Karpas-422 (cell line): ENCODE results near the gene PLXNA4. TPM values are rescaled to one million over a fixed set of nuclear protein-coding genes. Genes with fewer than 3 reads are reported as not detected.

Experiments
- DNase-seq: peaks from one replicate; pipeline ENCODE4 v3.0.0-alpha.2; 2015
- H2AFZ ChIP-seq: fragments of 200-600 bp; sonication (generic); 2 replicates; pipeline ENCODE4 v1.6.1; 2014; ENCODE audit warnings: antibody characterized with exemption, low read length, mixed read lengths
- H3K27ac ChIP-seq: fragments of 200-600 bp; sonication (generic); 2 replicates; pipeline ENCODE4 v1.5.1; 2014; ENCODE audit warnings: mild to moderate bottlenecking, low read length, moderate library complexity
- H3K27me3 ChIP-seq: fragments of 200-600 bp; sonication (generic); 2 replicates; pipeline ENCODE4 v1.6.1; 2014; ENCODE audit warnings: low read length, mixed read lengths
- H3K36me3 ChIP-seq: fragments of 200-600 bp; sonication (generic); 2 replicates; pipeline ENCODE4 v1.6.1; 2014; ENCODE audit warnings: low read length, mixed read lengths; ENCODE audit not compliant: insufficient read depth
- H3K4me1 ChIP-seq: fragments of 200-600 bp; sonication (generic); 2 replicates; pipeline ENCODE4 v1.6.1; 2014; ENCODE audit warnings: mild to moderate bottlenecking, low read length, mixed read lengths
- H3K4me2 ChIP-seq: fragments of 200-600 bp; sonication (generic); 2 replicates; pipeline ENCODE4 v1.6.1; 2014; ENCODE audit warnings: low read length, low read depth, mild to moderate bottlenecking; ENCODE audit not compliant: poor library complexity, severe bottlenecking
- H3K4me3 ChIP-seq: fragments of 200-600 bp; sonication (generic); 2 replicates; pipeline ENCODE4 v1.5.1; 2014; ENCODE audit warnings: mild to moderate bottlenecking, antibody characterized with exemption, low read length, mixed read lengths
- H3K79me2 ChIP-seq: fragments of 200-600 bp; sonication (generic); 2 replicates; pipeline ENCODE4 v1.6.1; 2014; ENCODE audit warnings: mild to moderate bottlenecking, low read length, mixed read lengths
- H3K9ac ChIP-seq: fragments of 200-600 bp; sonication (generic); 2 replicates; pipeline ENCODE4 v1.6.0; 2014; ENCODE audit warnings: low read length
- H3K9me2 ChIP-seq: fragments of 200-600 bp; sonication (generic), shearing (Covaris generic); replicated peaks from 2 replicates; pipeline ENCODE4 v1.6.0; 2014; ENCODE audit warnings: mild to moderate bottlenecking, low read length, moderate library complexity; ENCODE audit not compliant: insufficient read depth
- H3K9me3 ChIP-seq: fragments of 300-700, 200-600 bp; sonication (generic); 2 replicates; pipeline ENCODE4 v1.6.1; 2014; ENCODE audit warnings: low read length, mixed read lengths
- H4K20me1 ChIP-seq: fragments of 200-600 bp; sonication (generic); 2 replicates; pipeline ENCODE4 v1.6.1; 2014; ENCODE audit warnings: mild to moderate bottlenecking, antibody characterized with exemption, low read length, low read depth; ENCODE audit not compliant: insufficient read depth
- total RNA-seq: library from RNA; depleted of rRNA; stranded (reverse); fragments of >200 nt; shearing (Covaris generic); gene quantifications from 2 replicates; pipeline ENCODE4 v1.2.3, GENCODE V29; 2014; ENCODE audit warnings: low replicate concordance

Gene PLXNA4
- total RNA-seq, 1 experiment from 2014 or later = 0.48 TPM

- no peaks in the 10 kb centered on the region for H3K9me3 ChIP-seq
- no peaks in the 10 kb centered on the region for H3K36me3 ChIP-seq
- H3K4me1 ChIP-seq = no peaks in the 10 kb centered on the region
- H3K4me3 ChIP-seq = no peak overlapping the region
- no peak for DNase-seq
- no peak overlapping the region for H2AFZ ChIP-seq
- no peaks in the 10 kb centered on the region for H3K27me3 ChIP-seq
- no peak overlapping the region for H3K27ac ChIP-seq
- H3K9me2 ChIP-seq = no peaks in the 10 kb centered on the region
- H3K79me2 ChIP-seq = no peaks in the 10 kb centered on the region
- no peaks in the 10 kb centered on the region for H4K20me1 ChIP-seq
- H3K4me2 ChIP-seq = no peak overlapping the region
- no peak overlapping the region for H3K9ac ChIP-seq
Observed at GRCh38 chr7:132544999-132545398, 31.3 kb downstream of the PLXNA4 start.

- H3K36me3 ChIP-seq = no peaks in the 10 kb centered on the region
- H3K9me3 ChIP-seq = no peaks in the 10 kb centered on the region
- H2AFZ ChIP-seq = no peak overlapping the region
- no peaks in the 10 kb centered on the region for H3K79me2 ChIP-seq
- no peaks in the 10 kb centered on the region for H3K4me1 ChIP-seq
- no peaks in the 10 kb centered on the region for H4K20me1 ChIP-seq
- no peak overlapping the region for H3K4me2 ChIP-seq
- H3K9me2 ChIP-seq = no peaks in the 10 kb centered on the region
- H3K4me3 ChIP-seq = no peak overlapping the region
- no peak overlapping the region for H3K9ac ChIP-seq
- no peak overlapping the region for H3K27ac ChIP-seq
- no peak for DNase-seq
- H3K27me3 ChIP-seq = no peaks in the 10 kb centered on the region
Observed at GRCh38 chr7:132544025-132544424, 32.2 kb downstream of the PLXNA4 start.

GRCh38 chr7:132542895-132543294 is 33.4 kb downstream of the PLXNA4 start:
- H3K4me3 ChIP-seq = no peak overlapping the region
- H3K27ac ChIP-seq = no peak overlapping the region
- no peak overlapping the region for H3K4me2 ChIP-seq
- no peaks in the 10 kb centered on the region for H3K27me3 ChIP-seq
- no peaks in the 10 kb centered on the region for H3K9me2 ChIP-seq
- H4K20me1 ChIP-seq = no peaks in the 10 kb centered on the region
- no peaks in the 10 kb centered on the region for H3K79me2 ChIP-seq
- H3K36me3 ChIP-seq = no peaks in the 10 kb centered on the region
- no peak for DNase-seq
- no peak overlapping the region for H3K9ac ChIP-seq
- no peaks in the 10 kb centered on the region for H3K9me3 ChIP-seq
- H2AFZ ChIP-seq = no peak overlapping the region
- H3K4me1 ChIP-seq = no peaks in the 10 kb centered on the region

GRCh38 chr7:132541656-132542055 is 34.6 kb downstream of the PLXNA4 start:
- Histone ChIP-seq H3K79me2 (no peaks in the 10 kb centered on the region), H3K27ac (no peak overlapping the region), H3K36me3 (no peaks in the 10 kb centered on the region), H3K4me1 (no peaks in the 10 kb centered on the region), H3K9me3 (no peaks in the 10 kb centered on the region), H3K9ac (no peak overlapping the region), H2AFZ (no peak overlapping the region), H3K27me3 (no peaks in the 10 kb centered on the region), H3K4me3 (no peak overlapping the region), H3K9me2 (no peaks in the 10 kb centered on the region), H3K4me2 (no peak overlapping the region), H4K20me1 (no peaks in the 10 kb centered on the region)
- no peak for DNase-seq

- Histone ChIP-seq H3K9ac (no peak overlapping the region), H3K27ac (no peak overlapping the region), H3K79me2 (no peaks in the 10 kb centered on the region), H3K27me3 (no peaks in the 10 kb centered on the region), H3K4me1 (no peaks in the 10 kb centered on the region), H3K36me3 (no peaks in the 10 kb centered on the region), H3K9me3 (no peaks in the 10 kb centered on the region), H3K4me3 (no peak overlapping the region), H2AFZ (no peak overlapping the region), H3K4me2 (no peak overlapping the region), H4K20me1 (no peaks in the 10 kb centered on the region), H3K9me2 (no peaks in the 10 kb centered on the region)
- no peak for DNase-seq
Observed at GRCh38 chr7:132537456-132538145, 38.7 kb downstream of the PLXNA4 start.

- no peaks in the 10 kb centered on the region for H4K20me1 ChIP-seq
- no peak for DNase-seq
- H3K4me3 ChIP-seq = no peak overlapping the region
- H3K27me3 ChIP-seq = no peaks in the 10 kb centered on the region
- H3K79me2 ChIP-seq = no peaks in the 10 kb centered on the region
- no peak overlapping the region for H3K27ac ChIP-seq
- H3K9me3 ChIP-seq = no peaks in the 10 kb centered on the region
- H3K4me1 ChIP-seq = no peaks in the 10 kb centered on the region
- no peaks in the 10 kb centered on the region for H3K9me2 ChIP-seq
- H3K4me2 ChIP-seq = no peak overlapping the region
- no peak overlapping the region for H3K9ac ChIP-seq
- no peak overlapping the region for H2AFZ ChIP-seq
- no peaks in the 10 kb centered on the region for H3K36me3 ChIP-seq
Observed at GRCh38 chr7:132536654-132537395, 39.4 kb downstream of the PLXNA4 start.

- DNase-seq = no peak
- Histone ChIP-seq H3K9me3 (no peaks in the 10 kb centered on the region), H3K27me3 (no peaks in the 10 kb centered on the region), H3K9ac (no peak overlapping the region), H3K4me2 (no peak overlapping the region), H3K27ac (no peak overlapping the region), H2AFZ (no peak overlapping the region), H3K4me3 (no peak overlapping the region), H3K9me2 (no peaks in the 10 kb centered on the region), H4K20me1 (no peaks in the 10 kb centered on the region), H3K79me2 (no peaks in the 10 kb centered on the region), H3K36me3 (no peaks in the 10 kb centered on the region), H3K4me1 (no peaks in the 10 kb centered on the region)
Observed at GRCh38 chr7:132533916-132534315, 42.4 kb downstream of the PLXNA4 start.

GRCh38 chr7:132532281-132532680 is 44.0 kb downstream of the PLXNA4 start:
- Histone ChIP-seq H3K4me1 (no peaks in the 10 kb centered on the region), H3K27me3 (no peaks in the 10 kb centered on the region), H3K4me3 (no peak overlapping the region), H3K79me2 (no peaks in the 10 kb centered on the region), H3K4me2 (no peak overlapping the region), H3K9me2 (no peaks in the 10 kb centered on the region), H2AFZ (no peak overlapping the region), H3K27ac (no peak overlapping the region), H3K36me3 (no peaks in the 10 kb centered on the region), H3K9ac (no peak overlapping the region), H3K9me3 (no peaks in the 10 kb centered on the region), H4K20me1 (no peaks in the 10 kb centered on the region)
- no peak for DNase-seq
